HG03064 (cell line): ENCODE measurements around the gene DEFB115.
"Not testable (repeated sequence)": the region's sequence is repeated elsewhere in the genome, so short reads cannot be mapped to it uniquely, and the experiment has no call there.

Experiments used
- ATAC-seq: cut with Tn5 transposase; IDR thresholded peaks from one replicate; pipeline ENCODE4 v1.9.1; 2021; ENCODE audit warnings: low read depth; ENCODE audit not compliant: unreplicated experiment

DEFB115 gene, protein sequence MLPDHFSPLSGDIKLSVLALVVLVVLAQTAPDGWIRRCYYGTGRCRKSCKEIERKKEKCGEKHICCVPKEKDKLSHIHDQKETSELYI

DNA sequence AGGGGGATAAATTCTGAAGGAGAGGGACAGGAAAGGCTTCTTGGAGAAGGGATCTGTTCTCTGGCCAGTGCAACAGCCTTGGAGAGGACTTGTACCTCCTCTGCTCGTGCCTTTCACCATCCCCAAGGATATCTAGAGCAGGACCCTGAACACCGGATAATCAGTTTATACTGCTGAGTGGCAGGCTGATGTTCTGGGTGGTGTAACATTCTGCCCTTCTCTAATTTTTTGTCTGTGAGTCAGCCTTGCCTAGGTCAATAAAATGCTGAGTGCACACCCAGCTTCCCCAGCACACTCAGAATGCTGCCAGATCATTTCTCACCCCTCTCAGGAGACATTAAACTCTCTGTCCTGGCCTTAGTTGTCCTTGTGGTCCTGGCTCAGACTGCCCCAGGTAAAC lies at the start of gene DEFB115:
Gene DEFB115 (plus strand): TSS at position 301 of the 400 bp plus-strand sequence. CDS start 0 bp downstream, at position 301.
- no peak for ATAC-seq

DNA sequence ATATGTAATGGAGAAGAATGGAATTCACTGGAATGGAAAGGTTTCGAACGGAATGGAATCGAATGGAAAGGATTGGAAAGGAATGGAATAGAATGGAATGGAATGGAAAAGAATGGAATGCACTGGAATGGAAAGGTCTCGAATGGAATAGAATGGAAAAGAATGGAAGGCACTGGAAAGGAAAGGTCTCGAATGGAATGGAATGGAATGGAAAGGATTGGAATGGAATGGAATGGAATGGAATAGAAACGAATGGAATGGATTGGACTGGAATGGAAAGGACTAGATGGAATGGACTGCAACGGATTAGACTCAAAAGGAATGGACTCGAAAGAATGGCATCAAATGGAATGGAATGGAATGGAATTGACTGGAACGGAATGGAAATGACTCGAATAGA lies 20.5 kb upstream of the DEFB115 start:
- no peak for ATAC-seq

DNA sequence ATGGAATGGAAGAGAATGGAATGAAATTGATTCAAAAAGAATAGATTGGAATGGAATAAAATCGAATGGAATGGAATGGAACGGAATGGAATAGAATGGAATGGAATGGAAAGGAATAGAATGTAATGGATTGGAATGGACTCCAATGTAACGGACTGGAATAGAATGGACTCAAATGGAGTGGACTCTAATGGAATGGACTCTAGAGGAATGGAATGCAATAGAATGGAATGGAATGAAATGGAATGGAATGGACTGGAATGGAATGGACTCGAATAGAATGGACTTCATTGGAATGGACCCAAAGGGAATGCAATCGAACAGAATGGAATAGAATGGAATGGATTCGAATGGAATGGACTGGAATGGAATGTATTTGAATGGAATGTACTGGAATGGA lies 19.7 kb upstream of the DEFB115 start:
- no peak for ATAC-seq

DNA sequence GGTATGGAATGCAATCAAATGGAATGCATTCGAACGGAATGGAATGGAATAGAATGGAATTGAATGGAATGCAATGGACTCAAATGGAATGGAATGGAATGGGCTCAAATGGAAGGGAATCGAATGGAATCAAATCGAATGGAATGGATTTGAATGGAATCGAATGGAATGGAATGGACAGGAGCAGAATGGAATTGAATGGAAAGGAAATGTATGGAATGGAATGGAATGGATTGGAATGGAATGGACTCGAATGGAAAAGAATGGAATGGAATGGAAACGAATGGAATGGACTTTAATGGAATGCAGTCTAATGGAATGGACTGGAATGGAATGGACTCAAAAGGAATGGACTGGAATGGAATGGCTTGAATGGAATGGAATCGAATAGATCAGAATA lies 18.3 kb upstream of the DEFB115 start:
- no peak for ATAC-seq

DNA sequence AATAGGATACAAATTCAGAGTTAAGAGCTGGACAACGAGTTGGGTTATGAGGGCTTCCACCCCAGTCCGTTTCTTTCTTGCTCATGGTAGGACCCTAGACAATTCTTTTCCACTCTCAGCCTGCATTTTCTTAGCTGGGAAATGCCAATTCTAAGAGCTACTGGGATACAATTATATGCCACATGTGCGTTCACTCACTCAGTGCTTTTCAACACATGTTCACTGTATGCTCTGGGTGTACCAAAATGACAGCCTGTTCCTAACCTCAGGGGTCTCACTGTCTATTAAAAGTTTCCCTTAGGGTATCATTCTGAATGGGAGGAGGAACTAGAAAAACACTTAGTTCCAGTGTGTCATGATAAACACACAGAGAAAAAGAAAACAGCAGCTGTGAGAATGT lies 505 bp upstream of the DEFB115 start:
- no peak for ATAC-seq

DNA sequence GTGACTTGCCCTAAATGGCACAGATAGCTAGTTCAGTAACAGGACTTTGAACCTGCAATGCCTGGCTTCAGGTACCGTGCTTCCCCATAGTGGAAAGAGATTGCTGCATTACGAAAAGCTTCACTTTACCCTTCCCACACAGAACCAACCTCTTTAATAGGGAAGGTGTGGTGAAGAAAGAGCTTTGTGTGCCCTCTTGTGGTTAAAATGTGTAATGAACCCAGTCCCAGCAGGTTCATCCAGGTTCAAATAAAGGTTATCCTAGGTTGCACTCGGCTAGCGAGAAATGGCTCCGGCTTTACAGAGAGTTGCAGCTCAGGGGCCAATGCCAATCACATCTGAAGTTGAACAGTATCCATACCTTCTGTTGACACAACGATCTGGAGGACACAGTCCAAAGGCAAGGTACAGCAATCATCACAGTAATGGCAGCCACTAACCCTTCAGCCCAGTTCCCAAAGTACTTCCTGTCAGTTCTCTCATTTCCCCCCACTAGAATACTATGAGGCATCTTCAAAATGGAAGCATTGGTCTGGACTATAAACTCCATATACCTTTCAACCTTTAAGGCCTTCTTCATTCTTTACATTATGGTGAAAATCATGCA lies 3.0 kb downstream of the DEFB115 start:
- ATAC-seq = no peak

DNA sequence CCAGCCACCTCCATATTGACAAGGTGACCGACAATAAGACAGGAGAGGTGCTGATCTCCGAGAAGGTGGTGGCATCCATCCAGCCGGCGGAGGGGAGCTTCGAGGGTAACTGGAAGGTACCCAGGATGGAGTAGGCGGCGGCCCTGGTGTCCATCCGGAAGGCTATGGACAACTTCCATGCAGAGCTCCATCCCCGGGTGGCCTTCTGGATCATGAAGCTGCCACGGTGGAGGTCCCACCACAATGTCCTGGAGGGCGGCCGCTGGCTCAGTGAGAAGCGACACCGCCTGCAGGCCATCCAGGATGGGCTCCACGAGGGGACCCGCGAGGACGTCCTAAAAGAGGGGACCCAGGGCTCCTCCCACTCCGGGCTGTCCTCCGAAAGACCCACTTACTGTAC lies 17.0 kb downstream of the DEFB115 start:
- no peak for ATAC-seq

DNA sequence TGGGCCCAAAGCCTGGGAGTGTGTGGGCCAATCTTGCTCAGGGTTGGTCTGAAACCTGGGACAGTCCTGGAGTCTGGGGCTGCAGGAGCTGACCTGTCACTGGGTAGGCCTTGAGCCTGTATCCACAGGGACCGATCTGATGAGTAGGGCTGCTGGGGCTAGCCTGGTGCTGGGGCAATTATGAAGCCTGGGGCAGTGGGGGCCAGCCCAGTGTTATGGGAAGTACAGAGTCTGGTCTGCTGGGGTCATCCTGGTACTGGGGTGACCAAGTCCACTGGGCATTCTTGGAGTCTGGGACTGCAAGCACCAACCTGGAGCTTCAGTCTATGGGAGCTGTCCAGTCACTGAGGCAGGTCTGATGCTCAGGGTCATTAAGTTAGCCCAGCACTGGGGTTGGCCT lies 20.7 kb downstream of the DEFB115 start:
- no peak for ATAC-seq

DNA sequence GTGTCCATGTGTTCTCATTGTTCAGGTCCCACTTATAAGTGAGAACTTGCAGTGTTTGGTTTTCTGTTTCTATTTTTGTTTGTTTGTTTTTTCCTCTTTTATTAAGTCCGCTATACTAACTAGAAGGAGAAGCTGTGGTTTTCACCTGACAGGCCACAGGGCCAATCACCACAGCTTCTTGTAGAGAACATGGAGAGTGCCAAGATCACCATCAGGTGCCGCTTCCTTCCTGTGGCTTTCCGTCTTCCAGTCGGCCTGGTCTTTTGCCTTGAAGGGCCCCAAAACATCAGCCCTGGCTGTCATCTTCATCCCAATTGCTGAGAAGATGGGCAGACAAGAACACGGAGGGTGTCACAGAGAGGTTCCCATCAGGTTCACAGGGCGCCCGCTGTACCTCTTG lies 27.5 kb downstream of the DEFB115 start:
- not testable (repeated sequence) for ATAC-seq

DNA sequence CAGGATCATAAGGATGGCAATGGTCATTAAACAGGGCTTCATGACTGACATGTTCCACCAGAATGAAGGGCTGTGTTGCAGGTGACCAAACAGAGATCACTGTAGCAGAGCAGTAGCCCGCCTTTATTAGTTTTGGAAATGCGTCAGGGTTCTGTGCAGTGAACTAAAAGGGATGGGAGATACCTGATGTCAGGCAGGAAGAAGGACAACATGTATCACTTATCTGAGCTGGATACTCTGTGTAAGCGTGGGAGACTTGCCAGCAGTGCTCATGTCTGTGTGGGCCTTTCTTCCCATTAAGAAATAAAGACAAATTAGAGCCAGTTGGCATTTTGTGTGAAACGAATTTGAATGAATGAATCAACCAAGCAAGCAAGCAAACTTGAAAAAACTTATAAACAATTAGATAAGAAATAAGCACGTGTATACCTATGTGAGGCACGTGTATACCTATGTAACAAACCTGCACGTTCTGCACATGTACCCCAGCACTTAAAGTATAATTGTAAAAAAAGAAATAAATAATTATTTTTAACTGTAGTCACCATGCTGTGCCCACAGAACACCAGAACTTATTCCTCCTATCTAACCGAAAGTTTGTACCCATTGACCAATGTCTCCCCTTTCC lies 51.2 kb downstream of the DEFB115 start, which contains the start of gene DEFB116:
Gene DEFB116 (minus strand): TSS at position 51 of the 628 bp plus-strand sequence. CDS start 0 bp downstream, at position 51.
- ATAC-seq = no peak
